ENCODE measurements around the gene BZW2. TPM values are rescaled to one million over a fixed set of nuclear protein-coding genes. Genes with fewer than 3 reads are reported as not detected.
"Not testable (repeated sequence)": the region's sequence is repeated elsewhere in the genome, so short reads cannot be mapped to it uniquely, and the experiment has no call there.

BZW2 gene
- total RNA-seq, 6 donors from 2014 or later, result 27.9 to 63.7 (median 31.9) TPM

DNA sequence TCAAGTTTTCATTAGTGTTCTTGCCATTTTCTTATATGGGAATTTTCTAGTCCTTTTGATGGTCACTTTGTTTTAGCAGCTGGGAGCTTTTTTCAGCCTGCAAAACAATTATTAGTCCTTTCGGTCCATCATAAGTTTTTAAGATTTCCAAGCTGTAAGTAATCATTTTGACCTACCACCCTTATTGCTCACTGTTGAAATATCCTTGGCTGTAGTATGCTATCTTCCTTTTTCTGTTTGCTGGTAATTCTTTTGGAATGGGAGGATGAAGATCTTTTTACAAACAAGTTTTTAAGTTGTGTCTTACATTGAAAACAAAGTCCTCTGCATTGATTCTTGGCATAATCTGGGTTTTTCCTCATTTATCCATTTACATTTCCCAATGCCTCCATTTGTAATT is 24.0 kb downstream of the BZW2 start:
- H3K27me3 ChIP-seq, result no peaks in the 10 kb centered on the region
- no peak overlapping the region for H3K27ac ChIP-seq
- H3K9me3 ChIP-seq, result no peaks in the 10 kb centered on the region
- DNase-seq, result no peak
- peaks cover 0 to 7% (median 0%) of the 10 kb centered on the region in 4 donors for H3K36me3 ChIP-seq
- 83 to 93% methylated on average over 1 of the region's 1 CpG for WGBS, 2 donors
- peaks cover 7 to 11% (median 8%) of the 10 kb centered on the region in 4 donors for H3K4me1 ChIP-seq
- no peak for TF ChIP-seq POLR2A (IDR thresholded peaks at IDR 0.05)
- TF ChIP-seq, protein P1, sequence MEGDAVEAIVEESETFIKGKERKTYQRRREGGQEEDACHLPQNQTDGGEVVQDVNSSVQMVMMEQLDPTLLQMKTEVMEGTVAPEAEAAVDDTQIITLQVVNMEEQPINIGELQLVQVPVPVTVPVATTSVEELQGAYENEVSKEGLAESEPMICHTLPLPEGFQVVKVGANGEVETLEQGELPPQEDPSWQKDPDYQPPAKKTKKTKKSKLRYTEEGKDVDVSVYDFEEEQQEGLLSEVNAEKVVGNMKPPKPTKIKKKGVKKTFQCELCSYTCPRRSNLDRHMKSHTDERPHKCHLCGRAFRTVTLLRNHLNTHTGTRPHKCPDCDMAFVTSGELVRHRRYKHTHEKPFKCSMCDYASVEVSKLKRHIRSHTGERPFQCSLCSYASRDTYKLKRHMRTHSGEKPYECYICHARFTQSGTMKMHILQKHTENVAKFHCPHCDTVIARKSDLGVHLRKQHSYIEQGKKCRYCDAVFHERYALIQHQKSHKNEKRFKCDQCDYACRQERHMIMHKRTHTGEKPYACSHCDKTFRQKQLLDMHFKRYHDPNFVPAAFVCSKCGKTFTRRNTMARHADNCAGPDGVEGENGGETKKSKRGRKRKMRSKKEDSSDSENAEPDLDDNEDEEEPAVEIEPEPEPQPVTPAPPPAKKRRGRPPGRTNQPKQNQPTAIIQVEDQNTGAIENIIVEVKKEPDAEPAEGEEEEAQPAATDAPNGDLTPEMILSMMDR (IDR thresholded peaks at IDR 0.05), result no peak
- no peak overlapping the region for H3K4me3 ChIP-seq
- no peak for ATAC-seq (ENCODE audit: low FRiP score in 2 of 2)

DNA sequence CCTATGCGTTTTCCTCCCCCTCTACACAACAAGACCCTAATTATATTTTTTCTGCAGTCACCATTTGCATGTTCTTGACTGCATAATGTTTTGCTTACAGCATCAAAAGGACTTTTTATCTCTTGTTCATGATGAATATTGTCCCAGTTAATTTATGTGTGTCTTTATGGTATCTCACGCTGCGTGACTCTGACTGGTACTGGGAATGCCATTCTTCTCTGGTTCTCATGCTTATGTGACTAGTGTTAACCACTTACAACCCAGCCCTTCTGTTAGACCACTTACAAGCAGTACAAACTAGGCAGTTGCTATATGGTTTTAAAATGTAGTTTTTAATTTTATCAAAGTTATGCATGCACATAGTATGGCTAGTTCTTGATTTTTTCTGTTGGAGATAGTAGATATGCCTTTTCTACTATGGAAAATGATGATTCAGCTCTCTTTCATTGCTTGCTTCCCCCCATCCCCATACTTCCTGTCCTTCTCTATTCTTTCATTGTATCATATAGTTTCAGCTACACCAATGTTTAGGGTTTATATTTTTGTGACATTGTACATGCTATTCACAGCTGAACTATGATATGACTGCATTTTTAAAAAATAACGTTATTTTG is 24.9 kb downstream of the BZW2 start:
- H3K9me3 ChIP-seq, result no peaks in the 10 kb centered on the region
- H3K4me1 ChIP-seq, result peaks cover 7 to 11% (median 8%) of the 10 kb centered on the region in 4 donors

DNA sequence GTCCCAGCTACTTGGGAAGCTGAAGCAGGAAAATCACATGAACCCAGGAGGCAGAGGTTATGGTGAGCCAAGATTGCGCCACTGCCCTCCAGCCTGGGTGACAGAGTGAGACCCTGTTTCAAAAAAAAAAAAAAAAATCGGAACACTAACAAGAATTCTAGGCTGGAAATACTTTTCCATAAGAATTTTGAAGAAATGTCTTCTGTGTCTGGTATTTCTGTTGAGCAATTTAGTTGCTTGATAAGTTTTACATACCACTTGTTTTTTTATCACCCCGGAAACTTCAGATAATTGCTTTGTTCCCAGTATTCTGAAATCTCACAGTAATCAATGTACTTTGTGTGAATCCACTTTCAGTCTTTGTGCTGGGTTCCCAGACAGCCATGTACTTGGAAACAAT is 25.8 kb downstream of the BZW2 start:
- peaks cover 7 to 11% (median 8%) of the 10 kb centered on the region in 4 donors for H3K4me1 ChIP-seq
- peaks cover 0 to 19% (median 2%) of the 10 kb centered on the region in 4 donors for H3K36me3 ChIP-seq
- DNase-seq (no peak), ATAC-seq (ENCODE audit: low FRiP score in 2 of 2) (no peak)
- no peak overlapping the region for H3K4me3 ChIP-seq
- no peak for TF ChIP-seq POLR2A (IDR thresholded peaks at IDR 0.05)
- TF ChIP-seq, protein P1 (IDR thresholded peaks at IDR 0.05), result no peak
- TF ChIP-seq EP300 (IDR thresholded peaks at IDR 0.05), result no peak
- WGBS, 2 donors, result 97 to 100% methylated on average over 3 of the region's 3 CpGs
- H3K27ac ChIP-seq, result no peak overlapping the region
- H3K27me3 ChIP-seq, result no peaks in the 10 kb centered on the region
- no peaks in the 10 kb centered on the region for H3K9me3 ChIP-seq

More for the DNA sequence above, 24.9 kb downstream of the BZW2 start:
- TF ChIP-seq POLR2AphosphoS5 (IDR thresholded peaks at IDR 0.05), result no peak
- TF ChIP-seq, protein P1 (IDR thresholded peaks at IDR 0.05), result no peak
- TF ChIP-seq POLR2A (IDR thresholded peaks at IDR 0.05), result no peak
- TF ChIP-seq EP300 (IDR thresholded peaks at IDR 0.05), result no peak
- whole genome bisulfite sequencing, 2 donors, result 98 to 100% methylated on average over 4 of the region's 4 CpGs
- DNase-seq, result no peak
- Histone ChIP-seq H3K4me3 (no peak overlapping the region), H3K27me3 (no peaks in the 10 kb centered on the region), H3K36me3 (peaks cover 0 to 12% (median 2%) of the 10 kb centered on the region in 4 donors), H3K27ac (no peak overlapping the region)
- ATAC-seq (ENCODE audit: low FRiP score in 2 of 2), result no peak

DNA sequence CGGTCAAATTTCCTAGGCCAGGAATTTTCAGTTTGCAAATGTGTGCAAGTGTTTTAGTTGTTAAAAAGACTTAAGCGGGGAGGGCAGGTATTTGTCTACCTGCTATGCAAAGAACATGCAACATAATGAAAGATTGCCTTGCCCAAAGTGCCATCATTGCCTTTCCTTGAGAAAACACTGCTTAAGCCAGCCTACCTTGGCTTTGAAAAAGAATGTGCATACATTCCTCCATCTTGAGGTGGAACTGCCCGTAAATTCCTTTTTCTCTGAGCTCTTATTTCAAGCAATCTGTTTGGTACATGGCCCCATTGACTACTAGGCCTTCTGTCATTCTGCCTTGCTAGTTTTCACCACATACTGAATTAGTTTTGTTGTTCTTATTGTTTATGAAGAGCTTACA is 29.3 kb downstream of the BZW2 start:
- no peak for DNase-seq
- H3K27me3 ChIP-seq, result no peaks in the 10 kb centered on the region
- H3K4me3 ChIP-seq, result no peak overlapping the region
- H3K4me1 ChIP-seq, result no peaks in the 10 kb centered on the region
- H3K36me3 ChIP-seq, result peaks cover 0 to 19% (median 4%) of the 10 kb centered on the region in 4 donors
- 93 to 94% methylated on average over 3 of the region's 3 CpGs for WGBS, 2 donors
- ATAC-seq (ENCODE audit: low FRiP score in 2 of 2), result no peak
- TF ChIP-seq POLR2A (IDR thresholded peaks at IDR 0.05) (no peak), EP300 (IDR thresholded peaks at IDR 0.05) (no peak), POLR2AphosphoS5 (IDR thresholded peaks at IDR 0.05) (no peak)
- TF ChIP-seq, protein P1 (IDR thresholded peaks at IDR 0.05), result no peak
- H3K27ac ChIP-seq, result no peak overlapping the region
- no peaks in the 10 kb centered on the region for H3K9me3 ChIP-seq

DNA sequence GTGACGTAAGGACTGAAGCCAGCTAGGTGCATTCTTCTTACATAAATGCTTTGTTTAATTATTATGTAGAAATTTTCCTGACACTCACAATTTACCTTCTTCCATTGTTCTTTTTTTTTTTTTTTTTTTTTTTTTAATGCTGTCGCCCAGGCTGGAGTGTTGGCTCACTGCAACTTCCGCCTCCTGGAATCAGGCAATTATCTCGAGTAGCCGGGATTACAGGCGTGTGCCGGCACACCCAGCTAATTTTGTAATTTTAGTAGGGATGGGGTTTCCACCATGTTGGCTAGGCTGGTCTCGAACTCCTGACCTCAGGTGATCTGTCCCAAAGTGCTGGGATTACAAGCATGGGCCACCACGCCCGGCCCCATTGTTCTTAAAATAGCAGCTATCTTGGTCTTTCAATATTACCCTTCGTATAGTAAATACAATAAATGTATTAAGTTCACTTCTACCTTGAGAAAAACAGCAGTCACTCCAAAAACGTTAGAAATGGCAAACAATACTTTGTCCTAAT is 32.1 kb downstream of the BZW2 start:
- H3K36me3 ChIP-seq, result peaks cover 8 to 41% (median 14%) of the 10 kb centered on the region in 4 donors
- H3K4me1 ChIP-seq, result no peaks in the 10 kb centered on the region
- H3K27ac ChIP-seq, result no peak overlapping the region
- no peaks in the 10 kb centered on the region for H3K9me3 ChIP-seq
- no peak for TF ChIP-seq POLR2A (IDR thresholded peaks at IDR 0.05)
- no peak for TF ChIP-seq EP300 (IDR thresholded peaks at IDR 0.05)
- TF ChIP-seq, protein P1 (IDR thresholded peaks at IDR 0.05), result no peak
- no peak for TF ChIP-seq POLR2AphosphoS5 (IDR thresholded peaks at IDR 0.05)
- H3K4me3 ChIP-seq, result no peak overlapping the region
- ATAC-seq (ENCODE audit: low FRiP score in 2 of 2) (no peak), DNase-seq (no peak)
- WGBS, 2 donors, result 91% methylated on average over 12 of the region's 12 CpGs
- H3K27me3 ChIP-seq, result no peaks in the 10 kb centered on the region

DNA sequence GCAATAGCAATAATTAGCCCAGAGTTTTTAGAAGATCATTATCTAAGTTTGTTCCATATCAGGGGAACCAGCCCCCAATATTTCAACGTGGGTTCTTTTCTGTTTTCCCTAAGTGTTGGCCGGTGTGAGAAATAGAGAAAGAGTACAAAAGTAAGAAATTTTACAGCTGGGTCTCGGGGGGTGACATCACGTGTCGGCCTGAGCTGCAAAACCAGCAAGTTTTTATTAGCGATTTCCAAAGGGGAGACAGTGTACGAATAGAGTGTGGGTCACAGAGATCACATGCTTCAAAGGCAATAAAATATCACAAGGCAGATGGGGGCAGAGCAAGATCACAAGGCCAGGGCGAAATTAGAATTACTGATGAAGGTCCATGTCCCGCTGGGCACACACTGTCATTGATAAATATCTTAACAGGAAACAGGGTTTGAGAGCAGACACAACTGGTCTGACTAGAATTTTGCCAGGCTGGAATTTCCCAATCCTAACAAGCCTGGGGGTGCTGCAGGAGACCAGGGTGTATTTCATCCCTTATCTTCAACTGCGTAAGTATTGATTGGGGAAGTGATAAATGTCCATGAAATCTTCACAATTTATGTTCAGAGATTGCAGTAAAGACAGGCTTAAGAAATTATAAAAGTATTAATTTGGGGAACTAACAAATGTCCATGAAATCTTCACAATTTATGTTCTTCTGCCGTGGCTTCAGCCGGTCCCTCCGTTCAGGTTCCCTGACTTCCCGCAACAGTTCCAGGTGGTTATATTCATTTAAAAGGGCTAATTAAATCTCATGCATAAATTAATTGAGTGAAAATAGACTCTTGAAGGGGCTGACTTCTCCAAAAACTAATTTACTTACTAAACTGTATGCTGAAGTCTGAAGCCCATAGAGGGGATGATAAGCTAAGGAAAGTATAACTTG is 32.9 kb downstream of the BZW2 start:
- H3K27ac ChIP-seq; H3K4me1 ChIP-seq; ATAC-seq (ENCODE audit: low FRiP score in 2 of 2); H3K27me3 ChIP-seq; H3K4me3 ChIP-seq; DNase-seq; H3K9me3 ChIP-seq: not testable (repeated sequence)
- peaks cover 8 to 47% (median 15%) of the 10 kb centered on the region in 4 donors for H3K36me3 ChIP-seq
- 94 to 95% methylated on average over 14 of the region's 14 CpGs for WGBS, 2 donors

Data from upper lobe of left lung (tissue), 6 donors.